Endodermal cell (in vitro differentiated cells): ENCODE measurements around the gene BET1. TPM values are rescaled to one million over a fixed set of nuclear protein-coding genes. Genes with fewer than 3 reads are reported as not detected.

Experiments used
- DNase-seq: peaks from one replicate; pipeline ENCODE4 v3.0.0-alpha.2; 2017
- H3K27ac ChIP-seq: 2 replicates; pipeline ENCODE4 v1.5.1; 2013; ENCODE audit warnings: mild to moderate bottlenecking, low read depth, low read length, moderate library complexity
- H3K27me3 ChIP-seq: 2 replicates; pipeline ENCODE4 v1.6.1; 2013; ENCODE audit warnings: mild to moderate bottlenecking, low read length, moderate library complexity; ENCODE audit not compliant: insufficient read depth, control insufficient read depth, poor library complexity, severe bottlenecking
- H3K36me3 ChIP-seq: 2 replicates; pipeline ENCODE4 v1.7.0; 2013; ENCODE audit warnings: mild to moderate bottlenecking, low read length, moderate library complexity; ENCODE audit not compliant: control insufficient read depth, insufficient read depth
- H3K4me1 ChIP-seq: one replicate; pipeline ENCODE4 v1.7.0; 2013; ENCODE audit warnings: low read length; ENCODE audit not compliant: control insufficient read depth, insufficient read depth
- H3K4me3 ChIP-seq: 2 replicates; pipeline ENCODE4 v1.5.1; 2013; ENCODE audit warnings: mild to moderate bottlenecking, low read length, moderate library complexity
- H3K9ac ChIP-seq: 2 replicates; pipeline ENCODE4 v1.6.1; 2013; ENCODE audit warnings: mild to moderate bottlenecking, low read length, moderate library complexity; ENCODE audit not compliant: poor library complexity, severe bottlenecking; ENCODE audit errors: extremely low read depth
- H3K9me3 ChIP-seq: 2 replicates; pipeline ENCODE4 v1.6.1; 2013; ENCODE audit warnings: mild to moderate bottlenecking, low read length, moderate library complexity; ENCODE audit not compliant: control insufficient read depth
- H3K27ac Mint-ChIP-seq: 2 replicates; pipeline ENCODE4 v1.8.0; 2020; ENCODE audit warnings: mixed read lengths
- H3K27me3 Mint-ChIP-seq: 2 replicates; pipeline ENCODE4 v1.8.0; 2021; ENCODE audit warnings: mild to moderate bottlenecking, mixed read lengths; ENCODE audit not compliant: insufficient read depth
- H3K36me3 Mint-ChIP-seq: 2 replicates; pipeline ENCODE4 v1.8.0; 2020; ENCODE audit warnings: low read depth, mixed read lengths
- H3K4me1 Mint-ChIP-seq: 2 replicates; pipeline ENCODE4 v1.8.0; 2020; ENCODE audit warnings: mixed read lengths
- H3K4me3 Mint-ChIP-seq: 2 replicates; pipeline ENCODE4 v1.8.0; 2020; ENCODE audit warnings: mild to moderate bottlenecking, moderate library complexity, mixed read lengths
- H3K9me3 Mint-ChIP-seq: 2 replicates; pipeline ENCODE4 v1.8.0; 2020; ENCODE audit warnings: mild to moderate bottlenecking, mixed read lengths
- WGBS, 2 experiments: methylation state at CpG; one replicate each; pipeline versions ENCODE4 v1.1.5 to v1.1.7; 2013; ENCODE audit warnings: missing lambda C conversion rate in 2 of 2, mixed read lengths in 1 of 2; ENCODE audit not compliant: insufficient coverage in 1 of 2, insufficient read length in 1 of 2; 5-methylcytosine and 5-hydroxymethylcytosine counted together
- total RNA-seq, 2 donors: library from RNA; stranded (reverse); fragmentation: NEBNext Ultra II Directional in 1 of 2; extraction: Animal tissue kit (Norgen Biotek cat#: 25700) in 1 of 2; gene quantifications; 2 replicates in 1 of 2; 3 replicates in 1 of 2; pipeline ENCODE4 v1.2.1, GENCODE V29; 2021
- TF ChIP-seq, protein P1 (sequence below): fragments of 200-600 bp; sonication (generic); conservative IDR thresholded peaks from 2 replicates; pipeline ENCODE4 v1.5.0; 2021; ENCODE audit warnings: antibody characterized with exemption, mild to moderate bottlenecking

BET1 gene
- total RNA-seq, 2 donors from 2014 or later = 27.6 to 36.3 TPM

DNA sequence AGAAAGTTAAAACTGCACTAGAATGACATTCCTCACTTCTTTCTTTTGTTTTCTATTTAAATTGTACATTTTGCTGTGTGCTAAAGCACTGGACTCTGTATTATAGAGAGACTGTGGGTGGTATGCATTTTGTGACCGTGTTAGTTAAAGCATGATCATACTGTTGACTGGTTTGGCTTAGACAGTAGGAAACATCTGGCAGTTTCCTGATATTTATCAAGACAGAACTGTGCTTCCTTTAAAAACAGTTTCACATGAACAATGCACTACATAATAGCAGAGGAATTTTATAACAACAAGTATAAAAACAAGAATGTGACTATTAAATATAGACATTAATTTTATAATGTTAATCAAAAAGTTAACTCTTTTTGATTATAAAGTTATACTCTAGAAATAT lies 59.5 kb downstream of the BET1 start:
- Histone ChIP-seq H3K36me3 (no peaks in the 10 kb centered on the region), H3K9ac (no peak overlapping the region), H3K4me3 (no peak overlapping the region), H3K27me3 (no peaks in the 10 kb centered on the region), H3K27ac (no peak overlapping the region), H3K4me1 (no peaks in the 10 kb centered on the region), H3K9me3 (no peaks in the 10 kb centered on the region)
- DNase-seq = no peak
- Mint-ChIP-seq H3K27me3 (no peaks in the 10 kb centered on the region), H3K36me3 (no peaks in the 10 kb centered on the region), H3K4me3 (no peak overlapping the region), H3K9me3 (no peaks in the 10 kb centered on the region), H3K27ac (no peak overlapping the region), H3K4me1 (no peaks in the 10 kb centered on the region)
- TF ChIP-seq, protein P1, sequence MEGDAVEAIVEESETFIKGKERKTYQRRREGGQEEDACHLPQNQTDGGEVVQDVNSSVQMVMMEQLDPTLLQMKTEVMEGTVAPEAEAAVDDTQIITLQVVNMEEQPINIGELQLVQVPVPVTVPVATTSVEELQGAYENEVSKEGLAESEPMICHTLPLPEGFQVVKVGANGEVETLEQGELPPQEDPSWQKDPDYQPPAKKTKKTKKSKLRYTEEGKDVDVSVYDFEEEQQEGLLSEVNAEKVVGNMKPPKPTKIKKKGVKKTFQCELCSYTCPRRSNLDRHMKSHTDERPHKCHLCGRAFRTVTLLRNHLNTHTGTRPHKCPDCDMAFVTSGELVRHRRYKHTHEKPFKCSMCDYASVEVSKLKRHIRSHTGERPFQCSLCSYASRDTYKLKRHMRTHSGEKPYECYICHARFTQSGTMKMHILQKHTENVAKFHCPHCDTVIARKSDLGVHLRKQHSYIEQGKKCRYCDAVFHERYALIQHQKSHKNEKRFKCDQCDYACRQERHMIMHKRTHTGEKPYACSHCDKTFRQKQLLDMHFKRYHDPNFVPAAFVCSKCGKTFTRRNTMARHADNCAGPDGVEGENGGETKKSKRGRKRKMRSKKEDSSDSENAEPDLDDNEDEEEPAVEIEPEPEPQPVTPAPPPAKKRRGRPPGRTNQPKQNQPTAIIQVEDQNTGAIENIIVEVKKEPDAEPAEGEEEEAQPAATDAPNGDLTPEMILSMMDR = no peak
- 95 to 100% methylated on average over 1 of the region's 1 CpG for WGBS, 2 experiments

DNA sequence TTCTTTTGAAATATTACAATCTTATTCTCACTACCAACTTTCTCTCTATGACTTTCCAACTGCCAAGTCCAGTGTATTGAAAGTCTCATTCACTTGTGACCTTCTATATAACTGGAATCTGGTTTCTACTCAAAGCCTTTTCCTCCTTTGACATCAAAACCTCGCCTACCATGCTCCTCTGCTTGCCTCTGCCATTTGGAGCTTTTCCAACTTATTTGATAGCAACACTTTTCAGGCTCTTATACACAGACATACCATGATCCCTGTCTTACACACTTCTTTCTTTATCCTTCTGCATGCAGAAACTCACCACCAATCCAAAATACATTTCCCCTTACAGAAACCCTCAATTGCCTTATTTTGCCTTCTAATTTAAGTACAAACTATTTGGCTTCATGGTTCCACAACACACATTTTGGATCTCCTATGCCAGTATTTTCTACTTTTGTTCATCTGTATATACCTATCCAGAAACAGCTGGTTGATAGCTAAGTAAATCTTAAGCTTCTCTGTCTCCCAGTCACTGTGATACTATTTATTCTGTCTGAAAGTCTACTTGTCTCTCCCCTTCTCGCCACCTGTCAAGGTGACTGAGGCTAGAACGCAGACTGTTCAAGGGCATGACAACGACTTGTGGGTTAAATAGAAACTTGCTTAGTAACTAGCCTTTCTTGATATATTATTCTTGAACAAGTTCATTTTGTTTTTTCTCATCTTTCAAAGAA lies 60.2 kb downstream of the BET1 start:
- H3K9me3 ChIP-seq = no peaks in the 10 kb centered on the region
- TF ChIP-seq, protein P1 = no peak
- no peak for DNase-seq
- H3K27me3 Mint-ChIP-seq = no peaks in the 10 kb centered on the region
- no peak overlapping the region for H3K4me3 ChIP-seq
- no peaks in the 10 kb centered on the region for H3K9me3 Mint-ChIP-seq
- H3K4me1 Mint-ChIP-seq = no peaks in the 10 kb centered on the region
- no peaks in the 10 kb centered on the region for H3K36me3 ChIP-seq
- no peak overlapping the region for H3K9ac ChIP-seq
- no peak overlapping the region for H3K27ac ChIP-seq
- WGBS, 2 experiments = 92 to 93% methylated on average over 1 to 4 of the region's 4 CpGs
- no peaks in the 10 kb centered on the region for H3K36me3 Mint-ChIP-seq
- no peaks in the 10 kb centered on the region for H3K4me1 ChIP-seq
- no peak overlapping the region for H3K4me3 Mint-ChIP-seq
- no peak overlapping the region for H3K27ac Mint-ChIP-seq
- no peaks in the 10 kb centered on the region for H3K27me3 ChIP-seq

Other genes starting within 250 kb of the BET1 start
- 1 to 10 TPM; 2.3 to 3.1 TPM for gene TFPI2, start 113.6 kb downstream of the BET1 start, total RNA-seq
- gene GNGT1, start 97.8 kb downstream of the BET1 start, total RNA-seq = under 1 TPM in 1 of 2 donors, not detected in 1; 0.22 TPM
- gene GNG11, start 82.6 kb downstream of the BET1 start, total RNA-seq = 1 to 10 TPM; 1.3 to 3.1 TPM